AG04449 (cell line): ENCODE data around the gene GALK2.
A peak's percentile ranks its signal among the peaks of the same experiment; 100 is the strongest.

Experiments used
- CTCF ChIA-PET: fragments of 350-600 bp; formaldehyde crosslinking; extraction: SDS; loops from one replicate; lab custom pipeline; 2021; ENCODE audit warnings: antibody characterized with exemption; lab: Yijun Ruan, JAX
- POLR2A ChIA-PET: fragments of 400-600, 350-600 bp; formaldehyde crosslinking; extraction: SDS; loops from one replicate; lab custom pipeline; 2020; ENCODE audit warnings: antibody characterized with exemption, inconsistent platforms; lab: Yijun Ruan, JAX
- DNase-seq: peaks from one replicate; pipeline ENCODE4 v3.0.0-alpha.2; 2010; ENCODE audit warnings: low read depth, low spot score
- H3K4me3 ChIP-seq: 2 replicates; pipeline ENCODE4 v1.5.1; 2011; ENCODE audit warnings: low read depth, mild to moderate bottlenecking, control low read depth, low read length
- CTCF ChIP-seq: IDR thresholded peaks from one replicate; pipeline ENCODE4 v1.5.1; 2011; ENCODE audit warnings: mild to moderate bottlenecking, moderate library complexity, low read length, control low read depth, inconsistent platforms; ENCODE audit not compliant: insufficient read depth; ENCODE audit errors: missing control alignments

Gene GALK2

DNA sequence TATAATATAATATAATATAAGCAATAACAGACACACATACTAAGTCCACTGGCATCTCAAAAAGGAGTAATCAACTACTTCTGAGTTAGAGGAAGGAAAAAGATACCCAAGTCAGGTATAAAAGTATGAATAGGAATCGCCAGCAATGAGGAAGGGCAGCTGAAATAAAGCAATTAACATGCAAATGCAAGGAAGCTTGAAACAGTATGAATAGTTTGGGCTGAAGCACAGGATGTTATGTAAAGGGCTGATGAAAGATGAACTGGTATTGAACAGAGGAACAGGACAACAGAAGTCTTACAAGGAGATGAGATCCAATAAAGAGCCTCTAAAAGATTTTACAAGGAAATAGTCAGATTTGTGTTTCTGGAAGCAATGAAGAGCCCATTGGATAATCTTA lies 21.7 kb upstream of the GALK2 start:
- no peak for DNase-seq
- TF ChIP-seq CTCF, result no peak
- POLR2A ChIA-PET, result interaction anchor here (0.6 to 0.7 kb wide), 2 partner anchors 11 to 113 kb away, joined by 3 read pairs; no protein-coding TSS in a partner anchor
- CTCF ChIA-PET, result interaction anchor here (1.6 to 2.3 kb wide), 3 partner anchors 173 to 286 kb away, joined by 4 to 12 read pairs (median 7); no protein-coding TSS in a partner anchor
- no peak overlapping the region for H3K4me3 ChIP-seq

GRCh38 chr15:49148727-49149126 lies 21.3 kb upstream of the GALK2 start:
- no peak overlapping the region for H3K4me3 ChIP-seq
- no peak for TF ChIP-seq CTCF
- CTCF ChIA-PET, result interaction anchor here (1.1 to 2.3 kb wide), 3 partner anchors 10 to 286 kb away, joined by 3 to 12 read pairs (median 4); no protein-coding TSS in a partner anchor
- DNase-seq, result no peak
- POLR2A ChIA-PET, result interaction anchor here (0.6 kb wide), 1 partner anchor 12 kb away, joined by 3 read pairs; no protein-coding TSS in a partner anchor

DNA sequence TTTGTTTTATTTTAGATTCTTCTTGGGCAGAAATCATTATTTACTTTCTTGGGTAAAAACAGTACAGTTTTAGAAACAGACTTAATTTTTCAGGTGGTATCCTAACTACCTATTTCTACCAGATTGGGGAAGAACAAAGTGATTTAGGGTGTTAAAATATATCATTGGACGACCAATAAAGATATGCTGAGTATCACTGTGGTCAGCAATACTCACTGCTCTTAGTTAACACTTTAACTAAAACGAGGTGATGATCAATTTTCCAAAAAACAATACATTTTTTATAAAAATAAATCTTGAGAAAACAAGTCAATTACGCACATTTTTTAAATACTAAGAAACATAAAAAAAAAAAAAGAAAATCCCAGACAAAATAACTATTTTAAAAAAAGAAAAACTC lies 18.2 kb upstream of the GALK2 start:
- DNase-seq, result no peak
- POLR2A ChIA-PET, result no interaction called here
- no peak overlapping the region for H3K4me3 ChIP-seq
- CTCF ChIA-PET, result interaction anchor here (1.5 to 3.0 kb wide), 2 partner anchors 176 to 290 kb away, joined by 4 to 10 read pairs; no protein-coding TSS in a partner anchor
- TF ChIP-seq CTCF, result no peak

DNA sequence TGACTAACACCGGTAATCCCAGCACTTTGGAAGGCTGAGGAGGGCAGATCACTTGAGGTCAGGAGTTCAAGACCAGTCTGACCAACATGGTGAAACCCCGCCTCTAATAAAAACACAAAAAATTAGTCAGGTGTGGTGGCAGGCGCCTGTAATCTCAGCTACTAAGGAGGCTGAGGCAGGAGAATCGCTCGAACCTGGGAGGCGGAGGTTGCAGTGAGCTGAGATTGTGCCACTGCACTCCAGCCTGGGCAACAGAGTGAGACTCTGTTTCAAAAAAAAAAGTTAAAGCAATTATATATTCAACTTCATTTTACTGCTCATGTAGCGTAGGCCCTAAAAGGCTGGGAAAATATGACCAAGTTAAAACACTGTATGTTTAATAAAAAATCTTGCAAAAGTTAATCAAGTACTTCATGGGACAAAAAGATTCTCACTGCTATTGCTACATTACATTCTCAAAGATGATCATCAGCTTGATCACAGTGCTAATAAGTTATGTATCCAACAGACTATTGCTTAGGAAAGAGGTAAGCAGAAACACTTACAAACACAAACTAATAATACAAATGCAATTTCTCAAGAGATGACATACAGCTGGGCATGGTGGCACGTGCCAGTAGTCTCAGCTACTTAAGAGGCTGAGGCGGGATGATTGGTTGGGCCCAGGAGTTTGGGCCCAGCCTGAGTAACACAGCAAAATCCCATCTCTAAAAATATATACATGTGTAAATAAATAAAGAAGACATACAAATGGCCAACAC lies 17.3 kb upstream of the GALK2 start:
- CTCF ChIA-PET, result interaction anchor here (3.0 kb wide), 1 partner anchor 291 kb away, joined by 10 read pairs; no protein-coding TSS in a partner anchor
- DNase-seq, result no peak
- POLR2A ChIA-PET, result no interaction called here
- H3K4me3 ChIP-seq, result no peak overlapping the region
- no peak for TF ChIP-seq CTCF

- H3K4me3 ChIP-seq, result peak overlapping the region; percentile 76
- CTCF ChIA-PET, result interaction anchor here (0.8 to 3.2 kb wide), 3 partner anchors 9 to 292 kb away, joined by 3 to 28 read pairs (median 4); partner anchors contain the start of gene FGF7
- DNase-seq, result no peak
- no peak for TF ChIP-seq CTCF
- POLR2A ChIA-PET, result no interaction called here
Measured at GRCh38 chr15:49154359-49154758, 15.7 kb upstream of the GALK2 start.

GRCh38 chr15:49154799-49155109 lies 15.3 kb upstream of the GALK2 start:
- DNase-seq, result no peak
- POLR2A ChIA-PET, result no interaction called here
- H3K4me3 ChIP-seq, result peak overlapping the region; percentile 76
- CTCF ChIA-PET, result interaction anchor here (0.8 to 3.2 kb wide), 3 partner anchors 9 to 293 kb away, joined by 3 to 28 read pairs (median 4); partner anchors contain the start of gene FGF7
- TF ChIP-seq CTCF, result no peak
